Activated T-cell treated with anti-CD3 and anti-CD28 coated beads, Interleukin-2, amount 50 U/mL, for 72 hours (primary cell): ENCODE results near the gene VSX1. TPM values are rescaled to one million over a fixed set of nuclear protein-coding genes. Genes with fewer than 3 reads are reported as not detected.

ENCODE experiments used
- ATAC-seq, 2 donors: fragments of 150-1000 bp; cut with Tn5 transposase; replicated peaks in 1 of 2; 2 replicates each; pipeline ENCODE4 v1.10.0; 2021; ENCODE audit warnings: moderate library complexity in 2 of 2, mild to moderate bottlenecking in 1 of 2
- DNase-seq, 2 donors: peaks; one replicate each; pipeline ENCODE4 v3.0.0; 2021 to 2022; ENCODE audit warnings: mixed read lengths in 1 of 2
- H3K27ac Mint-ChIP-seq: one replicate; pipeline ENCODE4 v1.8.0; 2022; ENCODE audit warnings: mild to moderate bottlenecking, moderate library complexity, mixed read lengths
- H3K27me3 Mint-ChIP-seq: one replicate; pipeline ENCODE4 v1.8.0; 2022; ENCODE audit warnings: low read depth, mixed read lengths
- H3K36me3 Mint-ChIP-seq, 2 donors: one replicate each; pipeline ENCODE4 v1.8.0; 2022; ENCODE audit warnings: mixed read lengths in 2 of 2, mild to moderate bottlenecking in 1 of 2; ENCODE audit not compliant: insufficient read depth in 2 of 2
- H3K4me1 Mint-ChIP-seq: one replicate; pipeline ENCODE4 v1.8.0; 2022; ENCODE audit warnings: low read depth, mixed read lengths
- H3K4me3 Mint-ChIP-seq, 2 donors: one replicate each; pipeline ENCODE4 v1.8.0; 2022; ENCODE audit warnings: mild to moderate bottlenecking in 2 of 2, mixed read lengths in 2 of 2, moderate library complexity in 2 of 2
- H3K9me3 Mint-ChIP-seq, 2 donors: one replicate each; pipeline ENCODE4 v1.8.0; 2022; ENCODE audit warnings: mixed read lengths in 2 of 2
- total RNA-seq, 2 donors: library from RNA; stranded (reverse); gene quantifications; one replicate each; pipeline ENCODE4 v1.2.3, GENCODE V29; 2022

Gene VSX1
- total RNA-seq, 2 donors from 2014 or later: 0.12 TPM; not detected in 1

DNA sequence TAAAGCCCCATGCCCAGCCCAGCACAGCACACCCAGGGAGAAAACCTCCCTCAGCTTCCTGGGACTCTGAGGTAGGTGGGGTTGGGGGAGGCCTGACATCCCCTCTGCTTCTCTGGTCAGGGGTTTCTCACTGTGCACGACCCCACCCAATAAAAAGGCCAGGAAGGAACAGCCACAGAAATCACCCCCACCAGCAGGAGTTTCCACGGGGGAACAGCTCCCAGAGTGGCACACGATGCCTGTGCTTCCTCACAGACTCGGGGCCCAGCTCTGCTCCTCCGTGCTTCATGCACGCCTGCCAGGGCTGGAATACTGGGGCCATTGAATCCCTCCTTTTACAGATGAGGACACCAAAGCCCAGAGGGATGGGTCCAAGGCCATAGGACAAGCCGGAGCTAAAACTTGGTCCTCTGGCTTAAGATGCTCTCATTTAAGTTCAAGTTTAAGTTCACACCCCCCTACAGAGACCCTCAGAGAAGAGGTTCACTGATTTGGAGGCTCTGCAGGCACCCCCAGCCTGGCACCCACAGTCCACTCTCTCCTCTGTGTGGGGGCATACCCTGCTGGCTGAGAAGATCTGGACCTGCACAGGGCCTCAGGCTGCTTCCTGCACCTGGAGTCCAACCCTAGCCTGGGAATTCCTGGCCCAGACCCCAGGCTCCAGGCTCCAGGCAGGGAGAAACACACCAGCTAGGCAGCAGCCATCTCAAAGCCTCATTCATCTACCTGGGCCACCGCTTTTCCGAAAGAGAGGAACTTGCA is 38.3 kb downstream of the VSX1 start:
- DNase-seq: no peak

DNA sequence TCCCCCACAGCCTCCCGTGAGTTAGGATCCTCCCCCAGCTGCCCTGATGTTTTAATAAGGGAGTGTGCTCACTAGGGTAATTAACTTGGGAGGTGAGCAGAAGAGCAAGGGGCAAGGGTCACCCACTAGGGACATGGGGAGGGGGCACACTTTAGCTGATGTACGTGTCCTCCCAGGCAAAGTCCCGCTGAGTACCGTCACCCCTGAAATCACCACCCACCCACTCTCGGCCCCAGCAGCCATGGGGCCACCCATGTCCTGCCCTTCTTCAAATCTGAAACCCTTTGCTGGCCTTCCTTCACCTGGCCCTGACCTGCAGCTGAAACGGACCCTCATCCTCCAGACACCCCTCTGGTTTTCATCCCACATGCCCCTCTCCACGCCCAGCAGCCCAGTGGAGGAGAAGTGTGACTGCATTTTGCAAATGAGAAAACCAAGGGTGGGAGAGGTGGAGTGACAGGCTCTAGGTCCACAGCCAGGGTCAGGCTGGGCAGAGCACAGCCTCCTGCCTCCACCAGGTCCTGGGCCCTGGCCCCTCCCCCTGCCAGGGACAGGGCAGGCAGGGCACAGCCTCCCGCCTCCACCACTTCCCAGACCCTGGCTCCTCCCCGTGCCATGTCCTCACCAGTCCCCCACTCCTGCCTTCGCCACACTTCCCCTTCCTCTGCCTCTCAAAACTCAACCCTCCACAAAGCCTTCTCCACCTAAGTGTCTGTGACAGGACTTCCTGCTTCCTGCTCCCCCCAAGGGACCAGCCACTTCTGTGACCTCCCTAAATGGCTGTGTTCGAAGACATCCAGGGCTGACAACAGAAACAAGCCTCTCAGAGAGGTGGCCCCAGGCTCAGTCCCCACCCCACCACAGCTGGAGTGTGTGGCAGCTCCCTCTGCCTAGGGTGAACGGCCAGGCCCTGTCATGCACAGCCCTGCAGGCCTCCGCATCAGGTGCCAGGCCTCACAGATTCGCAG is 39.1 kb downstream of the VSX1 start:
- Mint-ChIP-seq H3K4me3 (peak overlapping the region; percentile 52 to 65), H3K27me3 (no peaks in the 10 kb centered on the region), H3K4me1 (peaks cover 17% of the 10 kb centered on the region), H3K9me3 (no peaks in the 10 kb centered on the region), H3K36me3 (no peaks in the 10 kb centered on the region), H3K27ac (peak overlapping the region; percentile 89)
- peak; percentile 61 to 77 for ATAC-seq
- DNase-seq: peak; percentile 19 to 22

More for the DNA sequence above, 38.3 kb downstream of the VSX1 start:
- H3K36me3 Mint-ChIP-seq: no peaks in the 10 kb centered on the region
- no peak overlapping the region for H3K4me3 Mint-ChIP-seq
- H3K9me3 Mint-ChIP-seq: no peaks in the 10 kb centered on the region
- peaks cover 12% of the 10 kb centered on the region for H3K4me1 Mint-ChIP-seq
- no peaks in the 10 kb centered on the region for H3K27me3 Mint-ChIP-seq
- peak overlapping the region; percentile 89 for H3K27ac Mint-ChIP-seq
- ATAC-seq: peak in 1 of 2 donors; percentile 30

DNA sequence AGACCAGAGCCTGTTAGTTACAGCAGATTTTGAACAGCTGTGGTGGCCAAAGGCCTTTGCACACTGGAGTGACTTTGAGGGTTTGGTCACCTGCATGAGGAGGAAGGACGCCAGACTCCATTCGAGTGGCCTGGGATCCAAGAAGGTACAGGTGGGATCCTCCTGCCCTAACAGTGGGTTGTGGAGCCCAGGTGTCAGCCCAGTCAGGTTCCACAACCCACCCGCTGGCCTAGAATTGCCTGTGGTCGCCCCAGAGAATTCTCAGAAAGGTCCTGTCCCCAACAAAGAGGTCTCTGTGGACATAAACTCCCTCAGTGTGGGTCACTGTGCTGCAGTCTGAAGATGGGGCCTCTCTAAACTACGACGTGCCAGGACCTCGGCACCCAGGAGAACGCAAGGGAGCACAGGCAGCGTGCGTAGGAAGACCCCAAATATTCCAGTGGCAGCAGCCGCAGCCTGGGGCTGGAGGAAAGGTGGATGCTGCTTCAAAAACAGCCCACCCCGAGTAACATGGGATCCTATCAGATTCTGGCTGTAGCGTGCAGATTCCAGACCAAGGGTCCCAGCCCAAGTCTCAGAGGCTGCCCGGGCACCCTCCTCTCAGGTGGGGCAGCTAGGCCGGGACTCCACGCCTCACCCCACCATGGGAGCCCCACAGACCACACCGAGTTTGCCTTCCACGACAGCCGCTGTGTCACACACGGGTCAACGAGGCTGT is 40.0 kb downstream of the VSX1 start:
- Mint-ChIP-seq H3K36me3 (no peaks in the 10 kb centered on the region), H3K4me1 (peaks cover 25% of the 10 kb centered on the region), H3K27ac (peak overlapping the region; percentile 89), H3K27me3 (no peaks in the 10 kb centered on the region), H3K4me3 (no peak overlapping the region), H3K9me3 (no peaks in the 10 kb centered on the region)
- ATAC-seq: no peak
- DNase-seq: no peak

DNA sequence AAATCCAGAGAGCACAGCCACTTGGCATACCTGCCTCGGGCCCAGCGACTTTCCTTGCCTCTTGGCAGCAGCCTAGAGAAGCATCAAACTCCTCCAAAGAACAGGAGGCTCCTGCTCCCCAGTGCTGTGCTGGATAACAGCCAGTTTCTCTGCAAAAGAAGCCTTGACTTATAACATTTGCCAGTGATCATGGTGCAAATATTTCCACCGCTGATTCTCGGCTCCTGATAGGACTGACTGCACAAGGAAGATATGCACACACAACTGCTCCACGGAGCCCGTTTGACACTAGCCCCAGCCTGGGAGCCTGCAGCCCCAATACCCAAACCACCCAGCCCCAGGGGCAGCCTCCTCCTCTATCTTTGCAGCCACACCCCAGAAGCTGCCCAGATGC is 41.5 kb downstream of the VSX1 start:
- no peak for ATAC-seq
- H3K36me3 Mint-ChIP-seq: no peaks in the 10 kb centered on the region
- no peak overlapping the region for H3K27ac Mint-ChIP-seq

DNA sequence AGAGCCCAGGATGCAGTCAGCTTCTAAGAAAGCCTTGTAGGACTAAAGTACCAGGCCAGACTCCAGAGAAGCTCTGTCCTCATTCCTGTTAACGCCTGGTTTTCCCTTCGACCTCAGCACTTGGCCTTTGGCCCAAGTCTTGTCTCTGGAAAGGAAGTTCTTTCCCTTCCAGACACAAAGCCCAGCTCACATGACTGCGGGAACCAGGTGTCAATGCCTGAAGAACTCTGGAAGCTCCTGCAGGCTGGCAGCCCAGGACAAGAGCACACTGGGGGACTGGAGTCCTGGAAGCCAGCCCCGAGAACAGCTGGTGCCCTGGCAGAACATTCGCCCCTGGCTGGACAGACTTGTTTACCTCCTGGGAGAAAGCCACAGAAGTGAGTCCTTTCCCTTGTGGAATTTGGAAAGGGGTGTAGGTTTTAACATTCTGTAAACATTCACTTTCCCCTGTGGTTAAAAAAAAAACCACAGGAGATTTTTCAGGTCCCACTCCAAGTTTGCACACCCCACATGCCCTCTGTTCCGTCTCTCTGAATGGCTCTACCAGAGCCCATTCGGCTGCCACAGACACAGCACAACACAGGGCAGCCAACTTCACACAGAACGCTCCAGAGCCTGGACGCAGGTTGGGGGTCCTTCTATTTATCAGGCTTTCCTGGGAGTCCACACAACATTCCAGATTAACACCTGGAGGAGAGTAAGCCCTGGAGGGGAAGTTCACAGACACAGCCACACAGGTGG is 42.1 kb downstream of the VSX1 start:
- Mint-ChIP-seq H3K9me3 (no peaks in the 10 kb centered on the region), H3K27ac (no peak overlapping the region), H3K36me3 (no peaks in the 10 kb centered on the region), H3K4me3 (no peak overlapping the region), H3K4me1 (peaks cover 43% of the 10 kb centered on the region), H3K27me3 (no peaks in the 10 kb centered on the region)
- DNase-seq: no peak
- ATAC-seq: no peak

More for the DNA sequence above, 41.5 kb downstream of the VSX1 start:
- no peaks in the 10 kb centered on the region for H3K9me3 Mint-ChIP-seq
- H3K4me1 Mint-ChIP-seq: peaks cover 40% of the 10 kb centered on the region
- H3K4me3 Mint-ChIP-seq: no peak overlapping the region
- no peak for DNase-seq
- H3K27me3 Mint-ChIP-seq: no peaks in the 10 kb centered on the region

DNA sequence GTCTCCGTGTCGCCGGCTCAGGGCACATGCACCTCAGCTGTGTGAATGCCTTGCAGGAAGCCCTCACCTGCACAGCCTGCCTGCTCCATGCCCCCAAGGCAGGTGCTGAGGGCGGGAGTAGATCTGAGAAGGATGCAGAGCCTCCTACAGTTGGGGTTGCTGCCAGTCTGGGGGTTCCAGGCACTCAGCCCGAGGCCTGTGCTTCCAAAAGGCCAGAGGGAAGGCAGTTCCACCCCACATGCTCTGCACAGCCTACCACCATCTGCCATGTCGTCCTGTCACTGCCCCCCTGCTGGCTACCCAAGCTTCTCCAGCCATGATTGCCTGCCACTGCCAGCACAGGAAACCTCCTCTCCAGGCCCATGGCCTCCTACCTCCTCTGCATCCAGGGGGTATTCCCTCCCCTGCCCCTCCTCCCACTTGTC is 43.3 kb downstream of the VSX1 start:
- ATAC-seq (no peak), DNase-seq (no peak)
- Mint-ChIP-seq H3K9me3 (no peaks in the 10 kb centered on the region), H3K4me1 (peaks cover 44% of the 10 kb centered on the region), H3K27me3 (no peaks in the 10 kb centered on the region), H3K27ac (no peak overlapping the region), H3K4me3 (no peak overlapping the region), H3K36me3 (no peaks in the 10 kb centered on the region)

DNA sequence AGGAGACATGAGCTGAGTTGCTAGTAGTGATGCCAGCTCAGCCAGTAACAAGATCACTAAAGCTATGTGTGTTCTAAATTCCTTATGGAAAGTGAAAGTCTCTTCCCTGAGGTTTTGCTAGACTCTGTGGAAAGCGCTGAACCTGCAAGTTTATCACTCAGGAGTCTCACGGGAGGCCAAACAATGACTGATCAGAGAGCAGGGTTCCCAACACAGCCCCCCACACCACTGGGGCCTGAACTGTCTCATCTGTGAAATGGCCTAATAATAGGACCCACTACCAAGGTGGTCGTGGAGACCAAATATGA is 43.9 kb downstream of the VSX1 start:
- Mint-ChIP-seq H3K27ac (no peak overlapping the region), H3K4me1 (peaks cover 43% of the 10 kb centered on the region), H3K4me3 (peak overlapping the region in 1 of 2 donors; percentile 22), H3K27me3 (no peaks in the 10 kb centered on the region), H3K36me3 (no peaks in the 10 kb centered on the region), H3K9me3 (no peaks in the 10 kb centered on the region)
- DNase-seq (no peak), ATAC-seq (no peak)

DNA sequence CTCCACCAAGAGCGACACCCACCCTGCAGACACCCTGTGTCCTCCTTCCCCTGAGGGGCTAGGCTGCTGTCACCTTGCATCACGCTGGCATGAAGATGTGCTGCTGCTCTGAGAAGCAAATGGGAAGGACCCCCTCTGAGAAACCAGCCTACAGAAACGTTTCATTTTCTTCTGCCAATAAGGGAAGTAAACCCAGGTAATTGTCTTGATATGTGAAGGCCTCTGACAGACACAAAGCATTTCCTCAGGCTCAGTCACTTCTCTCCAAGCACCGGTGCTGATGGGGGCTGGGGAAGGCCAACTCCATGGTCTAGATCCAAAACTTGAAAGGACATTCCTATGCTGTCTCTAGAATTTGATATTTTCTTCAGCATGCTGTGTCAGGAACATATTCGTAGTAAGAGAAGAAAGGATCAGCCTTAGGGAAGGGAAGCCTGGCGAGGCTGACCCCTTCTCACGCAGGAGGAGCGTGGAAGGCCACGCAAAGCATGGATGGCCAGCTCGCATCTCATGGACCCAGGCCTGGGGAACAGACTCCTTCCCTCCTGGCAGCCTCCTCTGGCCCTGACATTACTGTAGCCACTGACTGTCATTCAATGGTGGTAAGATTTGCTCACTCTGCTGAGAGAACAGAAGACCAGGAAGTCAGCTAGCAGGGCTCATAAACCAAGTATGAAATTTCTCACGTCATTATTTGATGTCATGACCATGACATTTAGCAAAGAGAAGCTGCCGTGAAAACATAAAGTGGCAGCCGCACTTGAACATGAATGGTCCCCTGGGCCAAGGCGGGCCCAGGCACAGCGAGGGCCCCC is 44.4 kb downstream of the VSX1 start:
- DNase-seq: no peak
- no peaks in the 10 kb centered on the region for H3K36me3 Mint-ChIP-seq

DNA sequence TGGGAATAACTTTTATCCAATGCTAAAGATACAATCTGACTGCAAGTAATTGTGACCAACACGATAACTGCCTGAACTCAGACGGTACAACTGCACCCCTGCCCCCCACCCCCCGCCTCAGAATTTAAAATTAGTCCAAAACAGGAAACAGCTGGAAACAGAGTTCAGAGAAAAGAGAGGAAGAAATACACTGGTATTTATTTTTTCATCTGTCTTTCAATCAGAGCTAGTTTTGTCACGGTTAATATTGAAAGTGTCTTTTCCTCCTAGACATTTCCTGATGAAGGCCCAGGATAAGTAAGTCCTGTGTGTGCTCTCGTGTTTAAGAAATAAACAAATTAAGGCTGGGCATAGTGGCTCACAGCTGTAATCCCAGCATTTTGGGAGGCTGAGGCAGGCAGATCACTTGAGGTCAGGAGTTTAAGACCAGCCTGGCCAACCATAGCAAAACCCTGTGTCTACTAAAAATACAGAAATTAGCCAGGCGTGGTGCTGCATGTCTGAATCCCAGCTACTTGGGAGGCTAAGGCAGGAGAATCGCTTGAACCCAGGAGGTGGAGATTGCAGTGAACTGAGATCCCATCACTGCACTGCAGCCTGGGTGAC is 45.5 kb downstream of the VSX1 start:
- Mint-ChIP-seq H3K9me3 (no peaks in the 10 kb centered on the region), H3K4me1 (peaks cover 36% of the 10 kb centered on the region), H3K27me3 (no peaks in the 10 kb centered on the region), H3K4me3 (peak overlapping the region; percentile 63 to 69), H3K27ac (peak overlapping the region; percentile 82), H3K36me3 (no peaks in the 10 kb centered on the region)
- ATAC-seq (no peak), DNase-seq (no peak)

More for the DNA sequence above, 44.4 kb downstream of the VSX1 start:
- Mint-ChIP-seq H3K27ac (no peak overlapping the region), H3K4me1 (peaks cover 38% of the 10 kb centered on the region), H3K4me3 (peak overlapping the region in 1 of 2 donors; percentile 22), H3K9me3 (no peaks in the 10 kb centered on the region), H3K27me3 (no peaks in the 10 kb centered on the region)
- peak; percentile 41 to 69 for ATAC-seq

DNA sequence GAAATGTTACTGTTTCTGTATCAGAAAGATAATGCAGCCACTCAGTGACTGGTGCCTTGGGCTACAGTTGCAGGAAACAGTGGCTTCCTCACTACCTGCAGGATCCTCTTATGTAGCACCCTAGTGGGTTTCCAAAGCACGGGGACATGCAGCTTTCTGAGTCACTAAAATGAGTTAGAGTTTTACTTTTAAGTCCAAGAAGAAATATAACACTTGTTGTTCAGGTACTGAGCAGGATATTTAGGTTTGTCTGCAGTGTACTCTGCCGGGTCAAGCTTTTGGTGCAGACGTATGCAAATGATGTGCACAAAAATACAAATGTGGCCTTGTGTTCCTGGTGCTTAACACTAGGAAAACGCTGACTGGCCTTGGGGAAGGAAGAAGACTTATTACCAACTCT is 46.0 kb downstream of the VSX1 start:
- no peak for DNase-seq
- Mint-ChIP-seq H3K4me3 (peak overlapping the region; percentile 63 to 69), H3K4me1 (peaks cover 36% of the 10 kb centered on the region)

DNA sequence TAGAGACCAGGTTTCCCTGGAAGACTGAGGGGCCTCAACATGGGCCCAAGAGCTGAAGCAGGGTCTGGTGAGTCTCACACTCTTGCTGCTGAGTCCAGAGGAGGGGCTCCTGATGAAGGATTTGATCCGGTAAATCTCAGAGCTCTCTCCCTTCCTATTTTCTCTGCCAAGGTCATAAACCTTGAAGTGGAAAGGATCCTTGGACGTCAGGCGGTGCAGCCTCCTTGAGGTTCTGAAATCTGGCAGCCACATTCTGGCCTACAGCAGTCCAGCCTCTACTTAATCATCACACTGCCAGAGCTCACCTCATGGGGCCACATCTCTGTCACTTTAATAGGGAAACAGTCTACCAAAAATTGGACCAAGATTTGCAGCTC is 48.0 kb downstream of the VSX1 start:
- no peak for ATAC-seq
- Mint-ChIP-seq H3K4me3 (no peak overlapping the region), H3K36me3 (peaks cover 0 to 1% of the 10 kb centered on the region in 2 donors), H3K27me3 (no peaks in the 10 kb centered on the region), H3K27ac (no peak overlapping the region), H3K4me1 (peaks cover 36% of the 10 kb centered on the region), H3K9me3 (no peaks in the 10 kb centered on the region)
- no peak for DNase-seq

More for the DNA sequence above, 46.0 kb downstream of the VSX1 start:
- Mint-ChIP-seq H3K36me3 (no peaks in the 10 kb centered on the region), H3K27me3 (no peaks in the 10 kb centered on the region), H3K9me3 (no peaks in the 10 kb centered on the region), H3K27ac (peak overlapping the region; percentile 29)
- ATAC-seq: peak; percentile 51 to 58
